ENCODE results near the gene ZDHHC20.

The ZDHHC20 gene

DNA sequence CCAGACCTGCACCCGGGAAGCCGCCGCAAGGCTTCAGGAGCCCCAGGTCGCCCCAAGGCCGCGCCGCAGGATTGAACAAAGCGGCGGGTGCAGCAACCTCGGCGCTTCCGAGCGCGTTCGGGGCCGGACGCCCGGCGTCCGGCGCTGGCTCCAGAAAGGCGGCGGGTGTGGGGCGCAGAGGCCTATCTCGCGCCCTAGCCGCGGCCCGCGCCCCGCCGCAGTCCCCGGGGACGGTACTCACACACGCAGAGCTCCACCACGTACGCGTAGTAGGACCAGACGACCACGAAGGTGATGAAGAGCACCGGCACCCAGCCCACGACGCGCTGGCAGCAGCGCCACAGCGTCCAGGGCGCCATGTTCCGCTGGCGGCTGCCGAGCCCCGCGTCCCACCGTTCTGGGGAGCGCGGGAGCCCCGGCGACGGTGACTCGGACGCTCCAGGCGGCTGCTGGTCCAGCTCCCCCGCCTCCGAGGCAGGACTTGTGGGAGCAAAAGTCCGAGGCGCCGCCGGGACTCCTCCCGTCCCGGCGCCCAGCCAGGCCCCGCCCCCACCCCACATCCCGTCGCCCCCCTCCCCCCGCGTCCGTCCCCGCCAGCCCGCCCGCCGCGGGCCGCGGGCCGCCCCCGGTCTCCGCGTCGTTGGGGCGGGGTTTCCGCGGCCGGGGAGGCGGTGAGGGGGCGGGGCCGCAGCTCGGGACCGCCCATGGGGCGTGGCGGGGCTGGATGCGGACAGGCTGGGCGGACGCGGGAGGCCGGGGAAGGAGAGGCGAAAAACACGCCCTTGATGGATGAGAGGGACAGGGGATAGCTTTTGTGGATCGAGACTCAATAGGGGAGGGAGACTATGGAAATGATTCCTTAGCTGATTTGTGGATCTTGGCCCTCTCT, at the start of gene ZDHHC20:
ZDHHC20 (minus strand) TSS at position 491 of the 889 bp plus-strand sequence; CDS start at position 359, 132 bp downstream.
- in situ Hi-C loops (cut with MboI; ENCODE audit: low sequenced_read_pairs), result no loop called here

GRCh38 chr13:21504379-21504778, 45.3 kb upstream of the ZDHHC20 start:
- in situ Hi-C loops (cut with MboI; ENCODE audit: low sequenced_read_pairs), result no loop called here

DNA sequence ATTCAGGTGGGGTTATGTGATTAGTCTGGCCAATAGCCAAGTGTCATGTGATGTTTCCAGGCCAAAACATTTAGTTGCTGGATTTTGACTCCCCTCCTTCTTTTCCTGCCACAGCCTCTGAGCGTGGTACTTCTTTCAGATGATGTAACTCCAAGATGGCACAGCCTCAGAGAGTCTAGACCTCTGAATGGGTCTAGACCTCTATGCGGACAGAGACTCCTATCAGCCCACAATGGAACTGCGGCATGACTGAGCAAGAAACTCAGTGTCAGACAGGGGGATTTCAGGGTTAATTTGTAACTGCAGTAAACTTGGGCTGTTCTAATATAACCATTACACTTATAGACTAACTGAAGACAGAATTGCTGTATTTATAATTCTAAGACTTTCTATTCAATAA, 42.6 kb upstream of the ZDHHC20 start:
- in situ Hi-C loops (cut with MboI; ENCODE audit: low sequenced_read_pairs), result no loop called here

- in situ Hi-C loops (cut with MboI; ENCODE audit: low sequenced_read_pairs), result loop anchor here (25.0 kb wide), 1 partner anchor 199 kb away; no protein-coding TSS in a partner anchor
Measured at GRCh38 chr13:21486322-21486721, 27.2 kb upstream of the ZDHHC20 start.

DNA sequence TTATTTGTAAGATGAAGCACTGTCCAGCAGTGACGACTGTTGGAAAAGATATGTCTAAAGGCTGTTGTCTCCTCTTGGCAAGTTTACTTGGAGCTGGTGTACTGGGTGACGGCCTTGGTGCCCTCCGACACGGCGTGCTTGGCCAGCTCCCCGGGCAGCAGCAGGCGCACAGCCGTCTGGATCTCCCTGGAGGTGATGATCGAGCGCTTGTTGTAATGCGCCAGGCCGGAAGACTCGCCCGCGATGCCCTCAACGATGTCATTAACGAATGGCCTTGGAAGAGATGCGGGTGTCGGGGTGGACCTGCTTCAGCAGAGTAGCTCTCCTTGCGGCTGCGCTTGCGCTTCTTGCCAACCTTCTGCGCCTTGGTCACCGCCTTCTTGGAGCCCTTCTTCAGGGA, 24.6 kb upstream of the ZDHHC20 start:
- in situ Hi-C loops (cut with MboI; ENCODE audit: low sequenced_read_pairs), result loop anchor here (25.0 kb wide), 1 partner anchor 196 kb away; no protein-coding TSS in a partner anchor

GRCh38 chr13:21481359-21481758, 22.3 kb upstream of the ZDHHC20 start:
- in situ Hi-C loops (cut with MboI; ENCODE audit: low sequenced_read_pairs), result loop anchor here (25.0 kb wide), 1 partner anchor 194 kb away; no protein-coding TSS in a partner anchor

- in situ Hi-C loops (cut with MboI; ENCODE audit: low sequenced_read_pairs), result loop anchor here (25.0 kb wide), 1 partner anchor 192 kb away; no protein-coding TSS in a partner anchor
Measured at GRCh38 chr13:21478881-21479808, 20.0 kb upstream of the ZDHHC20 start.

DNA sequence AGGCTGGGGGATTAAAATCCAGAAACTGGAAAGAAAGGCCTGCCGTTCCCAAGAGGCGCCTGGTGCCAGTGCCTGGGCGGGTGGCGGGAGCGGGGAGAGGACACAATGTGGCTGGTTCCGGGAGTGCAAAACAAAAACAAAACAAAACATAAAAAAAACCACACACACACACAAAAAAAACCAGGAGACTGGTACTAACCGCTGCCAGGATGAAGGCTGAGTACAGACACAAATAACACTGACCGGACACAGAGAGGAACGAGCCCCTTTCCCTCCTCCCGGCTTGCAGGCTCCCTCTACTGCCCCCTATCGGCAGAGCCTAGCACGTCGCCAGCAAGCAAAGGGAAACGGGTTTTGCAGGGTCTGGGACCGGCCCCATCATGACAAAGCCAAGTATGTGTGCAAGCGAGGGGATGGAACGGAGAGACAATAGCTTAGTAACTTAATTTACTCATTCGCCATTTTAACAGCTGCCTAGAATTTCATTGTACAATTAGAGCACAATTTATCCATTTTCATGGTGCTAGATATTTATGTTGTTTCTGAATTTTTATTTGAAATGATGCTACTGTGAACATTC, 17.9 kb upstream of the ZDHHC20 start:
- in situ Hi-C loops (cut with MboI; ENCODE audit: low sequenced_read_pairs), result loop anchor here (25.0 kb wide), 1 partner anchor 190 kb away; no protein-coding TSS in a partner anchor

- in situ Hi-C loops (cut with MboI; ENCODE audit: low sequenced_read_pairs), result loop anchor here (25.0 kb wide), 1 partner anchor 188 kb away; no protein-coding TSS in a partner anchor
Measured at GRCh38 chr13:21475115-21475514, 16.0 kb upstream of the ZDHHC20 start.

GRCh38 chr13:21470785-21471184, 11.7 kb upstream of the ZDHHC20 start:
- in situ Hi-C loops (cut with MboI; ENCODE audit: low sequenced_read_pairs), result no loop called here

- in situ Hi-C loops (cut with MboI; ENCODE audit: low sequenced_read_pairs), result no loop called here
Measured at GRCh38 chr13:21466527-21466926, 7.4 kb upstream of the ZDHHC20 start.

DNA sequence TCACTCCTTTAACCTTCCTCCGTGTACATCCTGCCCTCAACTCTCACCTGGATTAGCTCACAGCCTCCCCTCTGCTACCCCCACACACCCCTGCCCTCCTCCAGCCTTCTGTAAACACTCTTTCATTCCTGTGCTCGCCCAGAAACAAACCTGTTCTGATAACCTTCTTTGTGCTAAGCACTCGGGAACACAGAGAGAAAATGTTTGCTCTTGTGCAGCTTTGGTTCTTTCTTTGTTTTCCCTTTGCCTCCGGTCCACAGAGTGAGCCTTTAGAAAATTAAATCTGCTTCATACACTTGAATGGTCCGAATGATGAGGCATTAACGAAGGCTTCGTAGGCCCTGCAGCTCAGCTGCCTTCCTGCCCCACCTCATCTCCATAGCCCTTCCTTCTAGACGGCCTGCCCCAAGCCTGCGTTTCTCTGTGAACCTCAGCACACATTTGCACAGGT, 6.6 kb upstream of the ZDHHC20 start:
- in situ Hi-C loops (cut with MboI; ENCODE audit: low sequenced_read_pairs), result no loop called here

- in situ Hi-C loops (cut with MboI; ENCODE audit: low sequenced_read_pairs), result no loop called here
Measured at GRCh38 chr13:21463424-21463823, 4.3 kb upstream of the ZDHHC20 start.

GRCh38 chr13:21461131-21461530, 2.0 kb upstream of the ZDHHC20 start:
- in situ Hi-C loops (cut with MboI; ENCODE audit: low sequenced_read_pairs), result no loop called here

- in situ Hi-C loops (cut with MboI; ENCODE audit: low sequenced_read_pairs), result no loop called here
Measured at GRCh38 chr13:21458451-21458812, 671 bp downstream of the ZDHHC20 start.

GRCh38 chr13:21453387-21454081, 5.6 kb downstream of the ZDHHC20 start:
- in situ Hi-C loops (cut with MboI; ENCODE audit: low sequenced_read_pairs), result no loop called here

GRCh38 chr13:21450936-21451335, 8.2 kb downstream of the ZDHHC20 start:
- in situ Hi-C loops (cut with MboI; ENCODE audit: low sequenced_read_pairs), result no loop called here

DNA sequence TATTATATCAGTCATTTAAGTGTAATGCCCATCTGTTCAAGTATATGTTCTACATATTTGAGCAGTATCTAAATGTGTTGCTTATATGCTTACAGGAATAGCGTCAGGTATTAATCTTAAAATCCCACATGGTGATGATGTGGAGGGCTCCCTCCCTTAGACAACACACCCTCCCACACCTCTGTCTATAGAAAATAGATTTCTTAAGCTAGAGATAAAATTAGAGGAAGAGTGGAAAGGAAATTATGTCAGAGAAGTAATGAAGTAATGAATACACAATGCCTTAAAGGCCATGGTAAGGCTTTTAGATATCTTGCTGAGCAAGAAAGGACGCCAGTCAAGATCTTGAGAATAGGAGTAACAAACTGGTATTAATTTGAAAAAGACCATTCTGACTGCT, 12.4 kb downstream of the ZDHHC20 start:
- in situ Hi-C loops (cut with MboI; ENCODE audit: low sequenced_read_pairs), result no loop called here

- in situ Hi-C loops (cut with MboI; ENCODE audit: low sequenced_read_pairs), result no loop called here
Measured at GRCh38 chr13:21445759-21446158, 13.3 kb downstream of the ZDHHC20 start.

GRCh38 chr13:21443171-21443570, 15.9 kb downstream of the ZDHHC20 start:
- in situ Hi-C loops (cut with MboI; ENCODE audit: low sequenced_read_pairs), result no loop called here

Data from hTERT RPE-1 (cell line).